Non-pigmented ciliary epithelial cell (primary cell): ENCODE results near the gene VSTM2B.
"Not testable (repeated sequence)": the region's sequence is repeated elsewhere in the genome, so short reads cannot be mapped to it uniquely, and the experiment has no call there.

Experiments used
- DNase-seq: peaks from one replicate; pipeline ENCODE4 v3.0.0-alpha.2; 2010; ENCODE audit warnings: low read depth

Gene VSTM2B

GRCh38 chr19:29525901-29526729 lies at the start of gene VSTM2B:
Gene VSTM2B (plus strand): TSS chr19:29525994. CDS start chr19:29526584, 590 bp downstream.
- DNase-seq: no peak

GRCh38 chr19:29476528-29476927 lies 49.3 kb upstream of the VSTM2B start:
- DNase-seq: no peak

DNA sequence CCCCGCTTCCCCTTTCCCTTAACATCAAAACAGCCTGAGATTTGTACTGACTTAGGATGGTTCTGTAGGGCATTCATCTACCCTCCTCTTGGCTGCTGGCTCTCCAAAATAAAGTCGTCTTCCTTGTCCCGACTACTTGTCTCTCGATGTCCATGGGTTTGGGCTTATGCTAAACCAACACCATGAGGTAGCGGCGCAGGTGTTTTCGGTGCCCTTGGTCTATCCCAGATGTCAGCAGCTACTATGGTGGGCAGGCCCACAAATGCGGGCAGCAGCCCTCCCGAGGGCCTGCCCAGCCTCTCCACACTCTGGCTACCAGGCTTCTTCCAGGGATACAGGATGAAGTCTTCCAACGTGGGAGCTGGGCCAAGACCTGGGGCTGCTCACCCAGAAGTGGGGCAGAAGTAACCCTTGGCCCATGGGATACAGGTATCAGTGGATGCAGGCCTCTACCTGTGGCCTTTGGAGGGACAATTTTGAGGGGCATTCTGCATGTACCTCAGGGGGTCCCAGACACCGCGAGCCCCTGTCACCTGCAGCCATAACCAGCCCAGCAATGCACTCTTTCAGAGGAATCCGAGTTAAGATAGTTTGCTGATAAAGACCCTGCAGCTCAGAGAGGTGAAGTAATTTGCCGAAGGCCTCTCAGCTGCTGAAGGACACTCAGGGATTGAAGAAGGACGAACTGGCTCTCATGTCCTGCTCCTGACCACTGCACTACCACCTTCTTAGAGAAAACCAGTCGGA lies 47.8 kb upstream of the VSTM2B start:
- DNase-seq: no peak

DNA sequence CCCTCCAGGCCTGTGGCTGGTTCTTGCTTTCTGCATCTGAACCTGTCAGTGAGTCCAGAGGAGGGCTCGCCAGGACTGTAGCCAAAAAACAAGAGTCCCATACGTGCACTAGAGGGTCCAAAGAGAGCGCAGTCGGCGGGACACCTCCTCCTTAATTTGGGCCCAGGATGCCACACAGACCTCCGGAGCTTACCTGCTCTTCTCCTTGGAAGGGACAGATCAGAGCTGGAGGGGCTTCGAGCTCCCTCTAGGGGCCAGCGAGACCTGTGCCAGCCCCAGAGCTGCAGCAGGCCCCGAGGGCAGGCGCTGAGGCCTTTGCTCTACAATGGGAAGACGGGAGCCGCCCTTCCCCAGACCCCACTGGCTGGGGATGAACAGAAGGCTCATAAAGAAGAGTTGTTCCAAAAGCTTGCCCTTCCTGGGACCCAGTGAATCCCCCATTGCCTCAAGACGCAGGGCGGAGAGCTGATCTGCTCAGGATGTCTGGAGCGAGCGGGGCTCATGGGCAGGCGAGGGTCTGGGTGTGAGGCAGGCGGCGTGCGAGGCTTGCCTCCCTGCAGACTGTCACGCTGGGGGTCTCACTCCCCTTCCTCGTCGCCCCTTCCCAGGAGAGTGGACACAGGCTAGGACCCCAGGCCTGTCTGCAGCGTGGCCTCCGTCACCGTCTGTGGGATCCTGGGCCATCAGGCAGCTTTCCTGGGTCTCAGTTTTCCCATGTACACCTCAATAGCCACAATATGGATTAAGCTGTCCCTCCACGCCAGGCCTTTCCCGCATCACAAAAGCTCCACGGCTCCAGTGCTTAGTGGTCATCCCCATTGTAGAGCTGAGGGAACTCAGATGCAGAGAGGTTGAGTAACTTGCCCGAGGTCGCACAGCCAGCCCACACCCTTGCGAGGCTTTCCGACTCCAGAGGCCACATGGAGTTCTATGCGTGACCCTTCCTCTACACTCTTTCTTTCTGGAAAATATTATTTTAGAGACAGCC lies 46.9 kb upstream of the VSTM2B start:
- no peak for DNase-seq

- no peak for DNase-seq
Measured at GRCh38 chr19:29479941-29480340, 45.9 kb upstream of the VSTM2B start.

GRCh38 chr19:29480507-29480906 lies 45.3 kb upstream of the VSTM2B start:
- no peak for DNase-seq

GRCh38 chr19:29482855-29483640 lies 42.7 kb upstream of the VSTM2B start:
- DNase-seq: no peak

DNA sequence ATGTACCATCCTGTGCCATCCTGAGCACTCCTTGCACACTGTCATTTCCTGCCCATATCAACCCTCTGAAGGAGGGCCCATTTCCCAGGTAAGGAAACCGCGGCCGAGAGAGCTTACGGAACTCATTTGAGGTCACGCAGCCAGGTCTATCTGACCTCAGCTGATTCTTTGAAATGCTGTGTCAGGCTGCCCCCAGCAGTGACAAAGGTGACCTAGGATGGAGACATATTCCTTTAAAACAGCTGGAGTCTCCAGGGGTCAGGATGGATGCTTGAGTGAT lies 42.2 kb upstream of the VSTM2B start:
- no peak for DNase-seq

GRCh38 chr19:29483944-29484581 lies 41.7 kb upstream of the VSTM2B start:
- DNase-seq: no peak

- DNase-seq: no peak
Measured at GRCh38 chr19:29484876-29485275, 40.9 kb upstream of the VSTM2B start.

DNA sequence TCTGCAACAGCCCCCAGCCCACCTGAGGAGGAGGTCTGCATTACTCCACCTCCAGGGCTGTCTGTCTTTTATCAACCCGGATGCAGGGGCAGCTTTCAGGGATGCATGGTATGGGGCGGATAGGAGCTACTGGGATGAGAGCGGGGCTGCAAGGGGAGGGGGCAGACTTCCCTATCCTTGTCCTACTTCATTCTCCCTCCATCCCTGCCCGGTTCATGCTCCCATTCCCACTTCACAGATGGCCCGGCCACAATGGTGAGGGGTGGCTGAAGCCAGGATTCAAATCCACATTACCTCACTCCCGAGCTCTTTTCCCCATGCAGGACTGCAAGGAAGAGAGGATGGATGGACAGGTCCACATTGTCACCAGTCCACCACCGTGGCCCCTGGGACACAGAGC lies 40.5 kb upstream of the VSTM2B start:
- DNase-seq: no peak

DNA sequence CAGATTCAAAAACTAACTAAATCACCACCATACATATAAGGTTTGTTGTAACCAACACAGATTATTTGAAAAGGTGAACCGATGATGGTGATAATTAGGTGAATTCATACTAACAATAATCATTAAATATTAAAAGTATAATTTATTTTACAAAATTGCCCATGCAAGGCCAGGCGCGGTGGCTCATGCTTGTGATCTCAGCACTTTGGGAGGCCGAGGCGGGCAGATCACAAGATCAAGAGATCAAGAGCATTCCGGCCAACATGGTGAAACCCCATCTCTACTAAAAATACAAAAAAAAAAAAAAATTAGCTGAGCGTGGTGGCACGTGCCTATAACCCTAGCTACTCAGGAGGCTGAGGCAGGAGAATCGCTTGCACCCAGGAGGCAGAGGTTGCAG lies 38.8 kb upstream of the VSTM2B start:
- DNase-seq: not testable (repeated sequence)

- DNase-seq: no peak
Measured at GRCh38 chr19:29487432-29487831, 38.4 kb upstream of the VSTM2B start.

GRCh38 chr19:29488316-29488715 lies 37.5 kb upstream of the VSTM2B start:
- DNase-seq: no peak

GRCh38 chr19:29489172-29489951 lies 36.4 kb upstream of the VSTM2B start:
- no peak for DNase-seq

GRCh38 chr19:29491491-29491890 lies 34.3 kb upstream of the VSTM2B start:
- no peak for DNase-seq

DNA sequence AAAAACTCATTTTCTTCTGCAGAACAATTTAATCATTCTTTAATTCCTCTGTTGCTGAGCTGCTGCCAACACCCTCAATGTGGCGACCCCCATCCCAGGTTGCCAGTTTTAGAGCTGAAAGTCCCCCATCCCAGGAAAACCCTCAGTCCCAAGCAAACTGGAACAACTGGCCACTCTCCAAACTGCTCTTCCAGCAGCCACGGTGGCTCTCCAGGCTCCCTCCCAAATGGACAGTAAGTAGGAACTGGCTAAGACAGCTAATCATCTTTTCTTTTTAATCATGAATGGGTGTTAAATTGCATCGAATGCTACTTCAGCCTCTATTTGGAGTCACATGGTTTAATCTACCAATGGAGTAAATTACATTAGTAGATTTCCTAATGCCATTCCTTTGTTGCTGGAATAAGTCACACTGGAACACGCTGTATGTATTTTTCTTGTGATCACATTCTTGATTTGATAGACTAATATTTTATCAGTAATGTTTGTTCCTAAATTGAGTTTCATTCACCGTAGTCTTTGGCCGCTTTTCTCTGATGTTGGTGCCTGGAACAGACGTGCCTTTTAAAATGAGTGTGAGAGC lies 33.7 kb upstream of the VSTM2B start:
- no peak for DNase-seq

DNA sequence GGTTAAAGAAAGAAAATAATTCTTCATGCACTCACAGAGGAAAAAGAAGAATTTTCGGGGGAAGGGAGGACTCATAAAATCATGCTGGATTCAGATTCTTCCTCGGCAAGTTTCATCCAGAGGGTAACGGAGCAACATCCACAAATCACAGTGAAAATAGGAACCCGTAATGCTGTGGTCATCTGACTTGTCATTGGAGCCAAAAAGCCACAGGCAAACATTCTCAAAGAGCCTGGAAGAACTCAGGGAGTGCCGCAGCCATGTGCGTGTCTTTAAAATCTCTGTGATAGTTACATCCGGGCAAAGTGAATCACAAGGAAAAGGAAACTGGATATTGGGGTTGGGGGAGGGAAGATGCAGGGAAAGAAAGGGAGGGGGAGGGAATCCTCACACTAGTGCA lies 33.0 kb upstream of the VSTM2B start:
- no peak for DNase-seq

DNA sequence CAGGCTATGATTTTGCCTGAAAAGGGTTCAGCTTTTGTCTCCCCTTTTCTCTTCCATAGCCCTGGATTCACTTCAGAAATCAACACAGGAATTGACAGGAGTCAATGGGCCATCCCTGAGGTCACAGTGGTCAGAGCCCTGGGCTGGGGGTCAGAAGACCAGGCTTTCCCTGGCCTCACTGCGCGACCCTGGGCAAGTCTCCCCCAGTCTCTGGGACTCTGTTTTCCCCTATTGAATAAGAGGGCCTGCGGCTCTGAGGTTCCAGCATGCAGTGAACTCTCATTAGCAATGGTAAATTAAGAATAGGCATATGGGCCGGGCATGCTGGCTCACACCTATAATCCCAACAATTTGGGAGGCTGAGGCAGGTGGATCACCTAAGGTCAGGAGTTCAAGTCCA lies 30.7 kb upstream of the VSTM2B start:
- DNase-seq: no peak

GRCh38 chr19:29495901-29496441 lies 29.8 kb upstream of the VSTM2B start:
- DNase-seq: no peak
